CD1c-positive myeloid dendritic cell (primary cell): ENCODE results near the gene ITPK1.
"Not testable (repeated sequence)": the region's sequence is repeated elsewhere in the genome, so short reads cannot be mapped to it uniquely, and the experiment has no call there.

ENCODE experiments used
- DNase-seq: peaks from one replicate; pipeline ENCODE4 v3.0.0-alpha.2; 2016; ENCODE audit errors: extremely low spot score

Gene ITPK1

DNA sequence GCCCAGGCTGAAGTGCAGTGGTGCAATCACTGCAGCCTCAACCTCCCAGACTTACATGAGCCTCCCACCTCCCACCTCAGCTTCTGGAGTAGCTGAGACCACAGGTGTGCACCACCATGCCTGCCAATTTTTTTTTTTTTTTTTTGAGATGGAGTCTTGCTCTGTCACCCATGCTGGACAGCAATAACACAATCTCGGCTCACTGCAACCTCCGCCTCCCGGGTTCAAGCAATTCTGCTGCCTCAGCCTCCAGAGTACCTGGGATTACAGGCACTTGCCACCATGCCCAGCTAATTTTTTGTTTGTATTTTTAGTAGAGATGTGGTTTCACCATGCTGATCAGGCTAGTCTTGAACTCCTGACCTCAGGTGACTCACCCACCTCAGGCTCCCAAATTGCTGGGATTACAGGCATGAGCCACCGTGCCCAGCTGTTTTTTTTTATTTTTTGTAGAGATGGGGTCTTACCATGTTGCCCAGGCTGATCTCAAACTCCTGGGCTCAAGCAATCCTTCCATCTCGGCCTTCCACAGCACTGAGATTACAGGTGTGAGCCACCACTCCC, 15.6 kb upstream of the ITPK1 start:
- DNase-seq = not testable (repeated sequence)

DNA sequence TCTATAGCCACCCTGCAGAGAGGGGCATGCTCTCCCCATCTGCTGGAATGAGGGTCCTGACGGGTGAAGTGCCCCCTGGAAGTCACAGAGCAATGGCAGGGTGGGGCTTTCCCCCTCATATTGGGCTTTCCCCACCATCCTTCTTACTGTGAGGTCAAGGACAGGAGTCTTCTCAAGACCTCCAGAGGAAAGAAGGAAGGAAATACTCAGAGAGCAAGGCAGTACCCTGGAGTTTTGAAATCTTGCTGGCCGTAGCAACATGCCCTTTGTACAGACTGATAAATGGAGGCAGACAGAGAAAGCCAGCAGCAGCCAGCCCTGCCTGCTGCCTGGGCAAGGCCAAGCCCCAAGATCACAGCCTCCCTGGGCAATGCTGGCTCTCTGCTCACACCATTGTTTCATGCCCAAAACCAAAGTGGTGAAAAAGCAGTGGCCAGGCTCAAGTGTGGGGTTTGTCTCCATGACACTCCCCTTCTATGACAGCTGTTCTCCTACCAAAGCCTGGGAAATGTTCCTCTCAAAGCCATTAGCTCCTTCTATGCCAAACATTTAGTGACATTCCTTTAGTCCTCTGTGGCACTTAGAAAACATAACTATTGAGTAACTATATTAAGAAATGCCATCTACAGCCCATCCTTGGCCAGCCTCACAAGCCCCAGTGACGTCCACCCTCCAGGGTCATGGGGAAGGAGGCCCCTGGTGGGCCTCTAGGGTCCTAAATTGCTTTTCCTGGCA, 13.2 kb upstream of the ITPK1 start:
- no peak for DNase-seq

DNA sequence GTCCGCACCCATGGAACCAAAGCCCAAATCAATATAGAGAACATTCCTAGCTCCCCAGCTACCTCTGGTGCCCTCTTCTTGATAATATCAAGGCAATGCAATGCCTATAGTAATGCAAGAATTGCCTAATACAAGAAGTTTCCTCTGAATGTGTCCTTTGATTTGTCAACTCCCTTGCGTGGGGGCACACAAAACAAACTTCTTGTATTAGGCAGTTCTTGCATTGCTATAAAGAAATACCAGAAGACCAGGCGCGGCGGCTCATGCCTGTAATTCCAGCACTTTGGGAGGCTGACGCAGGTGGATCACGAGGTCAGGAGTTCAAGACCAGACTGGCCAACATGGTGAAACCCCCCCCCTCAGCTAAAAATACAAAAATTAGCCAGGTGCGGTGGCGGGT, 10.4 kb upstream of the ITPK1 start:
- DNase-seq = peak; percentile 76

DNA sequence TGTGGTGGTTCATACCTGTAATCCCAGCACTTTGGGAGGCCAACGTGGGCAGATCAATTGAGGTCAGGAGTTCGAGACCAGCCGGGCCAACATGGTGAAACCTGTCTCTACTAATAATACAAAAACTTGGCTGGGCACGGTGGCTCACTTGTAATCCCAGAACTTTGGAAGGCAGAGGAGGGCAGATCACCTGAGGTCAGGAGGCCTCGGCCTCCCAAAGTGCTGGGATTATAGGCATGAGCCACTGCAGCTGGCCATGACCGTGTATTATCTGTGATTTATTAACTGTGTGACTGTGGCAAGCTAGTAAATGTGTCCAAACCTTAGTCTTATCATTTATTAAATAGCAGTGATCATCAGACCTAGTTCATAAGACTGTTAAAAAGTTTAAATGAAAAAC, 7.1 kb upstream of the ITPK1 start:
- DNase-seq = no peak

DNA sequence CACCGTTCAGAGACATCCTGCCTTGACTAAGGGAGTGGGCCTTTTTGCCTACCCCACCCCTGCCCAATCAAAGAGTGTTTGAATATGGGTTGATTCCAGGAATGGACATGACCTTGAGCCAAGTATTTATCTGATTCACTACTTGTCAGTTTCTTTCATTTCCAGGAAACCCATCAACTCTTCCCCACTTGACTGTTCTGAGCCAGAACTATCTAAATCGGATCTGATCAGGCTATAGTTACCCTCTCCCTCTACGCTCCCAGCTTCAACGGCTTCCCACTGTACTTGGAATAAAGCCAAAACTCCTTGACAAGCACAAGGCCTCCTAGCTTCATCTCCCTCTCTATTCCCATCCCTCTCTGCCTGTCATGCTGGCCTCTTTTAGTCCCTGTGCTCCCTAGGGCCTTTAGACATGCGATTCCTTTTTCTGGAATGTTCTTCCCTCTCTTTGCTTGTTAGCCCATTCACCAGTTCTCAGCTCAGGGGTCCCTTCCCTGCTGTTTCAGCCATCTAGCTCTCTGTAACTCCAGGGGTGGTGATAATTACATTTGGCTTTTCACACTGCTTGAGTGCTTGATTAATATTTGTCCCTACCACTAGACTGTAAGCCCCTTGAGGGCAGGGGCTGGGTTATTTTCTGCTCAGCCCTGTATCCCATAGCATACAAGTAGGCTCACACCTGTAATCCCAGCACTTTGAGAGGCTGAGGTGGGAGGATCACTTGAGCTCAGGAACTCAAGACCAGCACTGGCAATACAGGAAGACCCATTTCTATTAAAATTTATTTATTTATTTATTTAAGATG, 5.5 kb upstream of the ITPK1 start:
- no peak for DNase-seq

DNA sequence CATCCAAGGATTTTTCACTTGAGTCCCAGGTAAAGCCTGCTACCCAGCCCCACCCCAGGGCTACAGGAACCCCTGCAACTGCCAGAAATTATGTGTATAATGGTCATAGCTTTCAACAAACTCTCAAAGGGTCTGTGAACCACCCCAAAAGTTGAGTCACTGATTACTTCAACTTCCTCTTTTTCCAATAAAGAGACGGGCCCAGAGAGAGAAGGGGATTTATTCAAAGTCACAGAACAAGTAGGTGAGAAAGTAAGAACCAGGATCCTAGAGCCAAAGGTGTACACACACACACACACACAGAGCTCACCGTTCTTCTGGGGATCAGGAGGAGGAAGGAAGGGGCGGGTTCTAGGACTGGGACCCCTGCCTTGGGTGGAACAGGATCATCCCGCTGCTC, 4.8 kb upstream of the ITPK1 start:
- DNase-seq = peak; percentile 58

DNA sequence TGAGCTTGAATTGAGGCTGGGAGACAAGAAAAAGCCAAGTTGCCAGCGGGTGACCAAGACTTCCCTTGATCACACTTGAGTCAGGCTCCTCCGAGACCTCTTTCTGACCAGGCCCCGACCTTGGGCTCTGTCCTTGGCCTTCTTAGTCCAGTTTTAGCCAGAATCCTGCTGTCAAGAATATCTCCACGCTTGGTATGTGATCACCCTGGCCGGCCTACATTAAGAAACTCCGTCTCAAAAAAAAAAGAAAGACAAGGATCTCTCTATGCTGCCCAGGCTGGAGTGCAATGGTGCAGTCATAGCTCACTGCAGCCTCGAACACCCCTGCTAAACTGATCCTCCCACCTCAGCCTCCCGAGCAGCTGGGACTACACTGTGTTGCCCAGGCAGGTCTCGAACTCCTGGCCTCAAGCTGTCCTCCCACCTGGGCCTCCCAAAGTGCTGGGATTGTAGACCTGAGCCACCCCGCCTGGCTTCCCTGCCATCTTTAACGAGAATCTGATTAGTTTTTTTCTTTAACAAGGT, 1.0 kb upstream of the ITPK1 start:
- DNase-seq = no peak

DNA sequence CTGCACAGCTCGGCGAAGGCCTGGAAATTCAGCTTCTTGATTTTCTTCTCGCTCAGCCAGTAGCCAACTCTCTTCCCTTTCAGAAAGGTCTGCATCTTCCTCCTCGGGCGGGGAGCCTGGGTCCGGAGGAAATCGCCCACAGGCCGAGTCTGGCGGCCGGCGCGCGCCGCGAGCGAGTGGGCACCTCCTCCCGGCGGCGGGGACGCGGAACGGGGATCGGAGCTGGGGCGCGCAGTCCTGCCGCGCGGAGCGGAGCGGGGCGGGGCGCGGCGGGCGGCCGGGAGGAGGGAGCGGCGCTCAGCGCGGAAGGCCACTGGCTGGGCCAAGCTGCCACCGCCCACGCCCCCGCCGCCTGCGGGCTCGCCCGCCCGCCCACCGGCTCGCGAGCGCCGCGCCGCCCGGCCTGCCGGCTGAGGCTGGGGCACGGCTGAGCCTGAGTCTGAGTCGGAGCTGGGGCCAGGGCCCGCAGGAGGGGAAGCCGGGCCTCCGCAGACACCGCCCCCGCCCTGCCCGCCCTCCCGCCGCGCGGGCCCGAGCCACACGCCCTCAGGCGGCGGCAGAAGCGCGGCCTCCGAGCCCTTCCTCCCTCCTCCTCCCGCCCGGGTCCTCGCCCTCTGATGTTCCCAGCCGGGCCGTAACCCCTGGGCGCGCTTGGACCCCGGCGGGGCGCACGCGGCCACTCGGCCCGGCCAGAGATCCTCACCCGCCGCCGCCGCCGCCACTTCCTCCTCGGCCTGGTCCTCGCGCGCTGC, 480 bp downstream of the ITPK1 start:
- peak; percentile 95 for DNase-seq

DNA sequence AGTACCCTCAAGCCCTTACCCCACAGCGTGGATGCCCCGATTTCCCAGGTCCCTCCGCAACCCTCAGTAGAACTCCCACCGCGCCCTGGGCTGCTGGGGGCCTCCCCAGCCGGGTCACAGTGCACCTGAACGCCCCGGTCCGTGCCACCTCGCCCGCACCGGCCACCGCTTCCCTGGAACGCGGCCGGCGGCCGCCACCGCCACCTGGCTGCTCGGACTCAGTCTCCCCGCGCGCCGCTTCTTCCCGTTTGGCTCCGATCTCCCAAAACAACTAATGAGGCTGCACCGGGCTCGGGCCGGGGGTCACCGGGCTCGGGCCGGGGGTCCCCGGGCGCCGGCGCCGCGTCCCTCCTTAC, 1.0 kb downstream of the ITPK1 start:
- DNase-seq = no peak

DNA sequence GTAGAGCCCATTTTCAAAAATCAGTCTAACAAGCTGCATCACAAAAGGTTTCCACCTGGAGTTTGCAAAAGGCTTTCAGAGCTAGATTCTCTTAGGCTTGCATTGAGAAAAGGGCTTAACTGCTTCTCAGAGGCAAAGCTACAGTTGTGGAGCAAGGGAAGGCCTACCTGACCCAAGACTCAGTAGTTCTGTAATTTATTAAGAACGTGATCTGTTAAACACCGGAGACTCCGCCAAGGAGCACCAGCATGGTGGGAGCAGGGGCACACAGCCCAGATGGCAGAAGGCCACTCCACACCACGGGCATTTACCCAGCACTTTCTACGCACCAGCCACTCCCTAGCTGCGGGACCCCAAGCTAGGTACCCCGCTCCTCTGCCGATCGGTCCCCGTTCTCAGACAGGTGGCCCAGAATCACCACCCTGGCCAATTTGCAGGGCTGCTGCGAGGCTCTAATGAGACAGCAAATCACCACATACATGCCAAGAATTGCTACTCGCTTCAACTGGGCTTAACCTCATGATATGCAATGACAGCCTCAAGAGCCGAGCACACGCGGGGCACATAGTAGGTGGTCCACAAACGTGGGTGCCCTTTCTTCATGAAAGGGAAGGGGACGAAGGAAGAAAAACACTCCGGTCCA, 1.5 kb downstream of the ITPK1 start:
- DNase-seq = no peak

DNA sequence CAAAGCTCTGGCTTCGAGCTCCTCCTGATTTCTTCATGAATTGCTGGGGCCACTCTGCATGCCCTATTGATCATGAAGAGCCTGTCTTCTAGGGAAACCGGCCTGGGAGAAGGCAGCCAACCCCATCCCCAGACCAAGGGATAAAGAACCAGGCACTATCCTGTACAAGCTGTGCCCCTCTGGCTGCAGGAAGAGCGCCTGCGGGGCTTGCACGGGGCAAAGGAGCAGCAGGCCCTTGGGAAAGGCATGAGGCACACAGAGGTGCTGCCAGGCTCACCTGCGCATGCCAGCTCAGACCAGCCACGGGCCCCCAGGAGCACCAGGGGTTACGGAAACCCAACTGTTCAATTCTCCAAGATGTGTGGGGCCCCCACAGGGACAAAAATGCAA, 2.1 kb downstream of the ITPK1 start:
- no peak for DNase-seq

DNA sequence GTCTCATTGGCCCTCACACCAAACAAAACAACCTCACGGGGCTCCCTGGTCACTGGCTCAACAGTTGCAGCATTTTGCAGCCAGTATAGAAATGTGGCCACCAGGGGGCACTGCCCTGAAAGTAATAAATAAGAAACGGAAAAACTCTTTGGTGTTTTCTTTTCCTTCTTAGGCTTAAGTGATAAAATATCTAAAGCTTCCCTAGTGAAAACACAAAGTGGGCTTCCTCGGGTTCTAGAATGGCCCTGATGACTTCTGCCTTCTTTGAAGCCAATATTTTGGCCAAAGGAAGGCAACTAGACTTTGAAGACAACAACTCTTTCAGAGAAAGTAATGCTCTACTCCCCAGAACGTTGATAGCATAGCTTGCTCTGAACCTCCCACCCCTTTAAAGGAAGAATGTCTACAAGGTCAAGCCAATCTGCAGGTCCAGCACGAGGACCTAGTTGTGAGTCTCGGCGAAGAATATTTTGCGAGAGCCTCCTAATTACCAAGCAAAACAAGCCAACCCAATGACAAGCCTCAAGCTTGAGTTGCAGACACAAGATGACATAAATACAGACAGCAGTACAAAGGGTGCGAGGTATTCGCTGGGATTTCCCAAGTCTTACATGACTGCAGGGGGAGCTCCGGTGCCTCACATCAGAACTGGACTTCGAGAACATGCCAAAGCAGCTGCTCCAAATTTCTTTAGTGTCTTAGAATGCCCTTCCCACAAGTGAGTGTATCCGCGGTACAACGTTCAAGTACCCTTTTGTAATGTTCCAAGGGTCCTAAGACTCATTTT, 2.6 kb downstream of the ITPK1 start:
- peak; percentile 86 for DNase-seq

DNA sequence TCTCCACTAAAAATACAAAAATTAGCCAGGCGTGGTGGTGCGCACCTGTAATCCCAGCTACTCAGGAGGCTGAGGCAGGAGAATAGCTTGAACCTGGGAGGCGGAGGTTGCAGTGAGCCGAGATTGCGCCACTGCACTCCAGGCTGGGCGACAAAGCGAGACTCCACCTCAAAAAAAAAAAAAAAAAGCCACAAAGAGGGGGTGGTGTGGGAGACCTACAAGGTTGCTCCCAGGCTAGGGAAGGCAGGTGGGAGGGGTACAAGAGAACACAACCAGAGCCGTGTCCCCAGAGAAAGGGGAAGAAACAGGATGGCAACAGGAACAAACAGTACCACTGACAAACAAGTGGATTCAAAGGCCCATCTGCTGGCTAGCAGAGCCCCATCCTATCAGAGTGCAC, 4.2 kb downstream of the ITPK1 start:
- DNase-seq = peak; percentile 69

DNA sequence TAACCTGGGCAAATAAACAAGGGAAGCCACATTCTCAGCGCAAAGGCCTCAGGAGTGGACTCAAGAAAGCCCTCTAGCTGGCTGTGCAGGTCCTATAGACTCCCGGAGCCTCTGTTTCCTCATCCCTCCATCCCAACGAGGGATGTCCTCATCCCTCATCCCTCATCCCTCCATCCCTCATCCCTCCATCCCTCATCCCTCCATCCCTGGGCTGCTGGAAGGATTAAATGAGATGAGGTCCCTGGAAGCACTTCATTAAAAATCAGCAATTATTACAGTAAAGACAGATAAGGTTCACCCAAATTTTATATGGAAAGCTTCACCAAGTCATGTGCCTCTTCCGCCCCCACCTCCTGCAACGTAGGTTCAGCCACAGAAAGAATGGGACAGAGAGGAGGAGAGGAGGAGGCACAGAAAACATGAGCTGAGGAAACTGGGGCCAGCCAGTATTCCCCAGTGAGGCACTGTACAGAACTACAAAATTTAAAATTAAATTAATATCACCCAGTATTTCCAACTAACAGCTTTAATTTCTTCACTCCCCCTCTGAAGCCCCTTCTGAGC, 4.8 kb downstream of the ITPK1 start:
- no peak for DNase-seq

DNA sequence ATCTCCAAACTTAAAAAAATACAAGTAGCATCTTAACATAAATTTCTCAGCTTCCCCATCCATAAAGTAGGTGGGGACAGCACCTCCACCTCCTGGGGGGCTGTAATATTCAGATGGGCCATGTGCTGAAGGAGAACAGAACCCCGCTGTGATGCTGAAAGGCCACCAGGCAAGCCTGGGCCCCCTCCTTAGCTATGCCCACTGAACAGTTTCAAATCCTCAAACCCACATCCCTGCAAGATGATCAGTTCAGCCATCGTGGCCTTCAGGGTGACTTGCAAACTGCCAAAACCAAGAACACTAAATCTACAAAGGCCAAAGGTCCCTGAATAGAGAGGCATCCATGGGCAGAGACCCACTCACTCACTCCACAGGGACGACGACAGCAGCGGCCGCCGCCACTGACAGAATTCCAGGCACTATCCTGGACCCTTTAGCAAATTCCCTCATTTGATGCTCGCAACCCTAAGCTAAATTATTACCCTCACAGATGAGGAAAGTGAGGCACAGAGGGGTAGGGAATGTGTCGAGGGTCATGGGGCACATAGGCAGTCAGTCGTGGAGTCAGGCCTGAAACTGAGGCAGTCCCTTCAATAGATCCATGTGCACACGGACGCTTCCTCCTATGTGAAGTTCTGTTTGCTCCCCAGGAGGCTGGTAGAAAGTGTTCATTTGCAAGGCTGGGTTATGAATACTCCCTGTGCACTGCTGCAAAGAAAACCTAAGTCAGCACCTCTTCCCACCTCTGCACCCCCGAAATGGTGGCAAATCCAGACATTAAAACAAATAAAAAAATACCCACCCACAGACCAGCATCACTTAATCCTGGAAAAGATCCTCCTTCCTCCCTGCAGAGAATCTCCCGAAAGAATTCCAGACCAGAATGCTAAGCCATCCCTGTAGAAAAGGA, 5.9 kb downstream of the ITPK1 start:
- DNase-seq = peak; percentile 52

DNA sequence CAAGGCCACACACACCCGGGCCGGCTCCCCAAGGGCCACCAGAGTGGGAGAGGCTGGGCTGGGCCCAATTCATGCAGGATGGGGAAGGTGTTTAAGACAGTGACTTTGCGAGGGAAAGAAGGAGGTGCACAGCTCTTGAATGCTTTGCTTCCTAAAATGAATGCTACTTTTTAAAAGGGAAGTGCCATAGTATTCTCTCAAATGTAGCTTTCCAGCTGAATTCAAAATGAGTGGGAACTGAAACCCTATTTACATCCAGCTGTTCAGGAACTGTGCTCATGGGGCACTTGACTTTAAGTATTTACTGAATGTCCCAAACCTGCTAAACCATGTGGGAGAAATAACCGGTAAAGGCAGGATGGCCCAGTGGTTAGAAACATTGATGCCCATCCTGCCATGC, 7.6 kb downstream of the ITPK1 start:
- DNase-seq = peak; percentile 88

DNA sequence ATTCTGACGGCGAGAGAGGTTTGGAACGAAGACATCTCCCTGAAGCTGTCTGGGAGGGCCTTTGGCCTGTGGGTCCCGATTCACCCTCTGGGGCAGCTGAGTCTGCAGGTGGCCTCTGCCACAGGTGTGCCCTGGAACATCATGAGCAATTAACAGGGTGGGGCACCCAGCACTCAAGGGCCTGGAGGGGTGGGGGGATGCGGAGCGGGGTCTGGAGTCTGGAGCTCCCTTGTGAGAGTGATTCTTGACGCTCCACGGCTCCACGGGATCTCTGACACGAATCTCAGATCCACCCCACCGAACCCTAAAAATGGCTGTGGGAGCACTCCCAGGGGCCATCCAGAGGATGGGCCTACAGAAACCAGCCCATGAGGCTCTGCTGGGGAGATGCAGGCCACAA, 8.3 kb downstream of the ITPK1 start:
- no peak for DNase-seq

DNA sequence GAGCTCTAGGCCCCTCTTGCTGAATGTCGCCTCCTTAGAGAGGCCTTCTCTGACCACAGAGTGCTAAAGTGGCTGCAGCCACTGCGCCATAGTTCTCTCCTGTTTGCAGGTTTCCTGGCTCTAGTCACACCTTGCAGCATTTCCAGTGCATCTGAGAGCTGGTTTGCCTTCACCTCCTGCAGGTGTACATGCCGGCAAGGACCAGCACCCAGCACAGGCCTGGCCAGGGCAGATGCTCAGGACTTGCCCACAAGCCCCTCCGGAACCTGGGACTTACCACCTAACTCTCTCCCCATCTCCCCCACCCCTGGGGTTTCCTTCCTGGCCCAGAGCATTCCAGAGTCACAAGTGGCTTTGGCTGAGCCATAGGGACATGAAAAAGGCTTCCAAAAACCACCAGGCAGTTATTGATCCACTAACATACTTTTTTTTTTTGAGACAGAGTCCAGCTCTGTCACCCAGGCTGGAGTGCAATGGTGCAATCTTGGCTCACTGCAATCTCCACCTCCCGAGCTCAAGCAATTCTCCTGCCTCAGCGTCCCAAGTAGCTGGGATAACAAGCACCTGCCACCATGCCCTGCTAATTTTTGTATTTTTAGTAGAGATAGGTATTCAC, 9.1 kb downstream of the ITPK1 start:
- DNase-seq = no peak

DNA sequence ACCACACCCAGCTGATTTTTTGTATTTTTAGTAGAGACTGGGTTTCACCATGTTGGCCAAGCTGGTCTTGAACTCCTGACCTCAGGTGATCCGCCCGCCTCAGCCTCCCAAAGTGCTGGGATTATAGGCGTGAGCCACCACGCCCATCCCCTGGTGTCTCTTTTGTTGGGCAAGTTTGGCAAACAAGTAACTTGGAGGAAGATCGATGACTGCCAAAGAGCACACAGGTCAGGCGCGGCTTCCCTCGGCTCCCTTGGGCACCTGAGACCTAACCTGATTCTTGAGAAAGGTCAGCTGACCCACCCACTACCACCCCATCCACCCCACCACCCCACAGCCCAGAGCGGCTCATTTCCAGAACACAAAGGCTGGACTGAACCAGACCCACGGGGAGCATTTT, 9.9 kb downstream of the ITPK1 start:
- not testable (repeated sequence) for DNase-seq
